HG03521 (cell line): Measurements from ENCODE around the gene OR1D5.
"Not testable (repeated sequence)": the region's sequence is repeated elsewhere in the genome, so short reads cannot be mapped to it uniquely, and the experiment has no call there.

Source experiments
- ATAC-seq: cut with Tn5 transposase; IDR thresholded peaks from one replicate; pipeline ENCODE4 v1.9.1; 2021; ENCODE audit warnings: mild to moderate bottlenecking, moderate library complexity; ENCODE audit not compliant: unreplicated experiment

Gene OR1D5

GRCh38 chr17:3032258-3033247 lies 30.9 kb downstream of the OR1D5 start:
- no peak for ATAC-seq

- ATAC-seq: not testable (repeated sequence)
Measured at GRCh38 chr17:3030852-3031470, 32.4 kb downstream of the OR1D5 start.

- no peak for ATAC-seq
Measured at GRCh38 chr17:3030096-3030495, 33.3 kb downstream of the OR1D5 start.

GRCh38 chr17:3029213-3029913 lies 34.0 kb downstream of the OR1D5 start:
- no peak for ATAC-seq

- ATAC-seq: no peak
Measured at GRCh38 chr17:3027786-3028532, 35.4 kb downstream of the OR1D5 start.

GRCh38 chr17:3026856-3027751 lies 36.3 kb downstream of the OR1D5 start:
- ATAC-seq: no peak

GRCh38 chr17:3026125-3026855 lies 37.1 kb downstream of the OR1D5 start:
- no peak for ATAC-seq

- no peak for ATAC-seq
Measured at GRCh38 chr17:3025421-3026124, 37.8 kb downstream of the OR1D5 start.

- no peak for ATAC-seq
Measured at GRCh38 chr17:3024346-3024745, 39.1 kb downstream of the OR1D5 start.

- ATAC-seq: no peak
Measured at GRCh38 chr17:3022197-3022596, 41.2 kb downstream of the OR1D5 start.

- ATAC-seq: no peak
Measured at GRCh38 chr17:3020381-3020780, 43.0 kb downstream of the OR1D5 start.

- ATAC-seq: no peak
Measured at GRCh38 chr17:3019761-3020160, 43.6 kb downstream of the OR1D5 start.

- no peak for ATAC-seq
Measured at GRCh38 chr17:3017936-3018335, 45.5 kb downstream of the OR1D5 start.

- no peak for ATAC-seq
Measured at GRCh38 chr17:3015890-3016289, 47.5 kb downstream of the OR1D5 start.

GRCh38 chr17:3012926-3013581 lies 50.4 kb downstream of the OR1D5 start:
- no peak for ATAC-seq
